ENCODE data around the gene GRM1. TPM values are rescaled to one million over a fixed set of nuclear protein-coding genes. Genes with fewer than 3 reads are reported as not detected.

Gene GRM1
- total RNA-seq, 4 donors from 2014 or later = 0.16 TPM; not detected in 3

DNA sequence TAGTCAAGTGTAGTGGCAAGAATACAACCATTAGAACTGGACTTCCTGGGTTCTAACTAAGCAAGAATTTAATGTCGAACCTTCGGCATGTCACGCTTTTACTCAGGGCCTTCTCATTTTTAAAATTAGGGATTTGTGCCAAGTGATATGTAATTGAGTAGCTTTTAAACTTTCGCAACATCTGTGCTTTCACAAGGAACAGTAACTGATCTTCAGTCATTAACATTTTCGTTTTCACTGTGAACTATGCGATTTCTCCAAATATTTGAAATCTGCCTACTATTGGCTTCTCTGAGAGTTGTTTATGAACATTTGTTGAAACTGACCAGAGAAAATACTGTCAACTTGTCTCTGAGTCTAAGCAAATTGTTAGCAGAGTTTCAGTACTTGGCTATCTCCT is 27.6 kb downstream of the GRM1 start:
- no peak for ATAC-seq (ENCODE audit: low FRiP score)
- no peak for DNase-seq (ENCODE audit: low spot score)
- TF ChIP-seq, protein P1, sequence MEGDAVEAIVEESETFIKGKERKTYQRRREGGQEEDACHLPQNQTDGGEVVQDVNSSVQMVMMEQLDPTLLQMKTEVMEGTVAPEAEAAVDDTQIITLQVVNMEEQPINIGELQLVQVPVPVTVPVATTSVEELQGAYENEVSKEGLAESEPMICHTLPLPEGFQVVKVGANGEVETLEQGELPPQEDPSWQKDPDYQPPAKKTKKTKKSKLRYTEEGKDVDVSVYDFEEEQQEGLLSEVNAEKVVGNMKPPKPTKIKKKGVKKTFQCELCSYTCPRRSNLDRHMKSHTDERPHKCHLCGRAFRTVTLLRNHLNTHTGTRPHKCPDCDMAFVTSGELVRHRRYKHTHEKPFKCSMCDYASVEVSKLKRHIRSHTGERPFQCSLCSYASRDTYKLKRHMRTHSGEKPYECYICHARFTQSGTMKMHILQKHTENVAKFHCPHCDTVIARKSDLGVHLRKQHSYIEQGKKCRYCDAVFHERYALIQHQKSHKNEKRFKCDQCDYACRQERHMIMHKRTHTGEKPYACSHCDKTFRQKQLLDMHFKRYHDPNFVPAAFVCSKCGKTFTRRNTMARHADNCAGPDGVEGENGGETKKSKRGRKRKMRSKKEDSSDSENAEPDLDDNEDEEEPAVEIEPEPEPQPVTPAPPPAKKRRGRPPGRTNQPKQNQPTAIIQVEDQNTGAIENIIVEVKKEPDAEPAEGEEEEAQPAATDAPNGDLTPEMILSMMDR (IDR thresholded peaks at IDR 0.05) = no peak

DNA sequence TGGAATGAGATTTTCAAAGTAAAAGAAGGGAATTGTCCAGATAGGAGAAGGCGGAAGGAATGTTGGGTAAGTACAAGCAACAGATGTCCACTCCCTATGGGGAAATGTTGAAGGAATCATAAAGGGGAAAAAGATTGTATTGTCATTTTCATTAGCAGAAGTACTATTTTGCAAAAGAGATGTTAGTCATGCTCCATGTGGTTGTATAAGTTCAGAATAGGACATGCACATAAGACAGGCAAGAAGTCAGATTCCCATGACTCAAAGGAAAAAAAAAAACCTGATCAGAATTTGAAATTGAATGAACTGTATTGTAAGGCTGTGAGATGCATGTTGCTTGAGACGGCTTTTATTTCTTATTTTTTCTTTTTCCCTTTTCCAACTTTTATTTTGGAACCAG is 36.8 kb downstream of the GRM1 start:
- DNase-seq (ENCODE audit: low spot score) (no peak), ATAC-seq (ENCODE audit: low FRiP score) (no peak)
- TF ChIP-seq, protein P1 (IDR thresholded peaks at IDR 0.05) = no peak

DNA sequence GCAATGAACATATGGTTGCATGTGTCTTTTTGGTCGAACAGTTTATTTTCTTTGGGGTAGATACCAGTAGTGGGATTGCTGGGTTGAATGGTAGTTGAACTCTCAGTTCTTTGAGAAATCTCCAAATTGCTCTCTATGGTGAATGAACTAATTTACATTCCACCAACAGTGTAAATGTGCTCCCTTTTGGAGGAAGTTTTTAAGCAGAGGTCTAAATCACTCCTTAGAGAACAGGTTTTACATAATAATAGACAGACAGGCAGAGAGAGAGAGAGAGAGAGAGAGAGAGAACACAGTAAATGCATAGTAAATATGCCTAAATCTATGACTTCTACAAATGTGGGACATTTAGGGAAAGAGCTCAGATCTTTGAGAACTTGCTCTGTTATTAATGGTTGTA is 37.6 kb downstream of the GRM1 start:
- no peak for ATAC-seq (ENCODE audit: low FRiP score)
- TF ChIP-seq, protein P1 (IDR thresholded peaks at IDR 0.05) = no peak
- no peak for DNase-seq (ENCODE audit: low spot score)

DNA sequence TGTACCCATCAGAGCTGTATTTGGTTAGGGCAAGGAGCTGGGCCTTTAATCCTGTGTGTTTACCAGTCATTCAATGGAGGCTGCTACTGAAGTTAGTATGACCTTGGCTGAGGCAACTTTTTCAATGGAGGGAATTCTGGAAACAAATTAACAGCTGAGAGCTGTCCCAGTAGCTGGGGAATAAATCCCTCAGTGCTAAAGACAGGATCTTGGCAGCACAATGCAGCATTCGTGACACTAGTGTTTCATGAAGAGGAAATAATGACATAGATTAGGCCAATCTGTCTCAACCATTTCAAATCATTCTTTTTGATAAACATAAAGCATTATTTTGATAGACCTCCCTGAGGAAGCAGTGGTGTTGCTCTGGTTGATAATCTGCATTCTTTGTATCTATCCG is 42.9 kb downstream of the GRM1 start:
- TF ChIP-seq, protein P1 (IDR thresholded peaks at IDR 0.05) = no peak
- ATAC-seq (ENCODE audit: low FRiP score) (no peak), DNase-seq (ENCODE audit: low spot score) (no peak)

DNA sequence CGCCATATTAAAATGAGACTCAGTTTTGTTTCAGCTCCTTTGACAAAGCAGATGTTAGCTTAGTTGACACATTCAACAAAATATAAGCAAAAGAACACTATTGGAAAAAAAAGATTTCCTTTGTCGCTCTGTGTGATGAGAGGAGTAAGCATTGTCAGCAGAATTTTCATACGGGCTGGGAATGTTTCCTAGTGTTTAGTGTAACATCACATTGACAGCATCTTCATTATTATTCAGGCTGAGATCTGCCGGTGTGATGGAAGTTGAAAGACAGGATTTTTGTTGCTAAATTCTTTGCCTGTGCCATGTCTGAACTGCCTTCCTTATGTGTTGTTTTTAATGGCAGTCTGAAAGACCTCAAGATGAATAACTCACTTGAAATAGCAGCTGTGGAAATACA is 49.1 kb downstream of the GRM1 start:
- no peak for ATAC-seq (ENCODE audit: low FRiP score)
- DNase-seq (ENCODE audit: low spot score) = no peak
- TF ChIP-seq, protein P1 (IDR thresholded peaks at IDR 0.05) = no peak

DNA sequence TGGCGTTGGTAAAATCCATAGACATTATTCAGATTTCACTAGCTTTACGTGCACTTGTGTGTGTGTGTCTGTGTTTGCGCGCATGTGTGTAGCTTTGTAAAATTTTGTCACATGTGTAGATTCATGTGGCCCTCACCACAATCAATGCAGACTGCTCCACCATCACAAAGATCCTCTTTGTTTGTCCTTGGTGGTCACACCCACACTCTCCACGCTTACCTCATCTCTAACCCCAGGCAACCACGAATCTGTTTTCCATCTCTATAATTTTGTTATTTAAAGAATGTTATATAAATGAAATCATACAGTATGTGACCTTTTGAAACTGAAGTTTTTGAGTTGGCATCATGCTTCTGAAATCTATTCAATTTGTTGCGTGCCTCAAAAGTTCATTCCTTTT is 58.5 kb downstream of the GRM1 start:
- ATAC-seq (ENCODE audit: low FRiP score) = no peak
- no peak for DNase-seq (ENCODE audit: low spot score)
- TF ChIP-seq, protein P1 (IDR thresholded peaks at IDR 0.05) = no peak

DNA sequence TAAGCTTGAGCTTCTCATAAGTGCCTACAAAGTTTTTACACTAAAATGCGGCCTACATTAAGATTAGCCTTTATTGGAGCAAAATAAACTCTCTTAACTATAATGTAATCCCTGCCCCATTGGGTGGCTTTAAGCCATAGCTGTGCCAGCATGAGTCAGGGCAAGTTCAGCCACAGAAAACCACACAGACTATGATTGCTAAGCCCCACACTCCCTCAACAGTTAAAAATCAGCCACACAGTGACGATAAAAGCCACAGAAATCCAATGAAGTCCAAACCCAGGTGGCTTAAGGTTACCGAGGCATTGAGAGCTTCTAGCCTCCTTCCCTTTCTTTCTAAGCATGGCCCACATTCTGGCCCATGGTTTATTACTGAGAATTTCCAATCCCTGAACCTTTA is 61.6 kb downstream of the GRM1 start:
- ATAC-seq (ENCODE audit: low FRiP score) (no peak), DNase-seq (ENCODE audit: low spot score) (no peak)
- TF ChIP-seq, protein P1 (IDR thresholded peaks at IDR 0.05) = no peak
